Heart left ventricle (tissue), 13 donors: ENCODE data around the gene ABCA5.

Experiments
- CTCF ChIP-seq, 12 donors: fragments of 200-600 bp; sonication (generic) in 4 of 12; IDR thresholded peaks; one replicate each; pipeline versions ENCODE4 v1.5.0 to v1.8.0; 2018 to 2022; ENCODE audit warnings: antibody characterized with exemption in 12 of 12, mild to moderate bottlenecking in 5 of 12
- POLR2A ChIP-seq, 2 donors: fragments of 450-650 bp; IDR thresholded peaks; one replicate each; pipeline ENCODE4 v1.6.1; 2017; ENCODE audit warnings: antibody characterized with exemption in 2 of 2, mild to moderate bottlenecking in 2 of 2, moderate library complexity in 2 of 2
- donor health status: ischemic (EF 13 %, LVEDD 7.1; RV severe dilation, severe dysfunction).
- donor health status: DM: no; HTN: yes; CAD: no.
- donor health status: DM: no; HTN: no; CAD: no.
- donor health status: ischemic (EF 25% LVEDD 6.9; RV normal size, moderate dysfunction).
- donor health status: ischemic (EF 25% LVEDD 5.7; RV mildly dilated, moderate dysfunction).
- donor health status: ischemic (EF 35%, LVEDD 5.7; RV mildly dilated, moderate dysfunction).
- donor health status: nonischemic (EF 11% LVEDD 7.7; RV severe dilation, severe dysfunction).
- donor health status: DM: yes; HTN: yes; CAD: no.
- donor health status: PGD.
- donor health status: ischemic (EF 29% LVEDD 5.4; RV normal size, mild dysfunction).
- donor health status: nonischemic (EF 23%, LVEDD 6.1; RV moderate dilation, normal function).

GRCh38 chr17:69375229-69375628 is 48.3 kb upstream of the ABCA5 start:
- TF ChIP-seq POLR2A (IDR thresholded peaks at IDR 0.05), result no peak
- TF ChIP-seq CTCF (IDR thresholded peaks at IDR 0.05), result no peak
